Right lobe of liver (tissue), 4 donors: ENCODE data around the gene DIP2C.

Experiments used
- POLR2A ChIP-seq: fragments of 450-650 bp; IDR thresholded peaks from one replicate; pipeline ENCODE4 v1.6.1; 2017; ENCODE audit warnings: antibody characterized with exemption, mild to moderate bottlenecking
- TF ChIP-seq, protein P1 (sequence below), 4 donors: fragments of 200-600 bp in 3 of 4; fragments of 450-650 bp in 1 of 4; IDR thresholded peaks; one replicate each; pipeline versions ENCODE4 v1.5.1 to v1.8.0; 2016 to 2022; ENCODE audit warnings: antibody characterized with exemption in 4 of 4, mild to moderate bottlenecking in 2 of 4
- donor health status: DM: no; HTN: no; CAD: no.
- donor health status: DM: no; HTN: no; CAD: no.
- donor health status: DM: no; HTN: yes; CAD: no.

GRCh38 chr10:373526-374309, 315.8 kb downstream of the DIP2C start:
- no peak for TF ChIP-seq POLR2A
- TF ChIP-seq, protein P1, sequence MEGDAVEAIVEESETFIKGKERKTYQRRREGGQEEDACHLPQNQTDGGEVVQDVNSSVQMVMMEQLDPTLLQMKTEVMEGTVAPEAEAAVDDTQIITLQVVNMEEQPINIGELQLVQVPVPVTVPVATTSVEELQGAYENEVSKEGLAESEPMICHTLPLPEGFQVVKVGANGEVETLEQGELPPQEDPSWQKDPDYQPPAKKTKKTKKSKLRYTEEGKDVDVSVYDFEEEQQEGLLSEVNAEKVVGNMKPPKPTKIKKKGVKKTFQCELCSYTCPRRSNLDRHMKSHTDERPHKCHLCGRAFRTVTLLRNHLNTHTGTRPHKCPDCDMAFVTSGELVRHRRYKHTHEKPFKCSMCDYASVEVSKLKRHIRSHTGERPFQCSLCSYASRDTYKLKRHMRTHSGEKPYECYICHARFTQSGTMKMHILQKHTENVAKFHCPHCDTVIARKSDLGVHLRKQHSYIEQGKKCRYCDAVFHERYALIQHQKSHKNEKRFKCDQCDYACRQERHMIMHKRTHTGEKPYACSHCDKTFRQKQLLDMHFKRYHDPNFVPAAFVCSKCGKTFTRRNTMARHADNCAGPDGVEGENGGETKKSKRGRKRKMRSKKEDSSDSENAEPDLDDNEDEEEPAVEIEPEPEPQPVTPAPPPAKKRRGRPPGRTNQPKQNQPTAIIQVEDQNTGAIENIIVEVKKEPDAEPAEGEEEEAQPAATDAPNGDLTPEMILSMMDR (IDR thresholded peaks at IDR 0.05) = no peak
